ENCODE results near the gene TSPAN17.

TSPAN17 gene

GRCh38 chr5:176675676-176676360 is 28.5 kb downstream of the TSPAN17 start:
- TF ChIP-seq CTCF (IDR thresholded peaks at IDR 0.05), result peak; percentile 32; the same call in 1 of the 2 replicates

- no peak for TF ChIP-seq CTCF (IDR thresholded peaks at IDR 0.05)
Observed at GRCh38 chr5:176676361-176676824, 29.1 kb downstream of the TSPAN17 start.

GRCh38 chr5:176677209-176677939 is 30.1 kb downstream of the TSPAN17 start:
- no peak for TF ChIP-seq CTCF (IDR thresholded peaks at IDR 0.05)

- TF ChIP-seq CTCF (IDR thresholded peaks at IDR 0.05), result no peak
Observed at GRCh38 chr5:176678584-176678983, 31.3 kb downstream of the TSPAN17 start.

- TF ChIP-seq CTCF (IDR thresholded peaks at IDR 0.05), result no peak
Observed at GRCh38 chr5:176679365-176680225, 32.3 kb downstream of the TSPAN17 start.

- no peak for TF ChIP-seq CTCF (IDR thresholded peaks at IDR 0.05)
Observed at GRCh38 chr5:176680226-176680563, 32.9 kb downstream of the TSPAN17 start.

- no peak for TF ChIP-seq CTCF (IDR thresholded peaks at IDR 0.05)
Observed at GRCh38 chr5:176682016-176682531, 34.8 kb downstream of the TSPAN17 start.

All from LNCAP (cell line).